Neural cell (in vitro differentiated cells): ENCODE results near the gene CABCOCO1. TPM values are rescaled to one million over a fixed set of nuclear protein-coding genes. Genes with fewer than 3 reads are reported as not detected.
"Not testable (repeated sequence)": the region's sequence is repeated elsewhere in the genome, so short reads cannot be mapped to it uniquely, and the experiment has no call there.

Experiments
- H2AFZ ChIP-seq: fragments of 200-600, 300-800 bp; sonication (generic), shearing (Covaris generic); 2 replicates; pipeline ENCODE4 v1.6.0; 2014; ENCODE audit warnings: low read depth, mild to moderate bottlenecking, antibody characterized with exemption, low read length, moderate library complexity
- H3F3A ChIP-seq: fragments of 200-600 bp; shearing (Covaris generic); 2 replicates; pipeline ENCODE4 v1.6.1; 2016; ENCODE audit warnings: mild to moderate bottlenecking, moderate library complexity, mixed read lengths, antibody characterized with exemption, low read length; ENCODE audit not compliant: insufficient read depth, poor library complexity, severe bottlenecking
- H3K27ac ChIP-seq: fragments of 200-600, 300-800 bp; sonication (generic), shearing (Covaris generic); 2 replicates; pipeline ENCODE4 v1.5.1; 2014; ENCODE audit warnings: mild to moderate bottlenecking, low read length, moderate library complexity
- H3K27me3 ChIP-seq: fragments of 300-800, 200-600 bp; sonication (generic), shearing (Covaris generic); 2 replicates; pipeline ENCODE4 v1.6.0; 2014; ENCODE audit warnings: mild to moderate bottlenecking, low read depth, low read length, moderate library complexity; ENCODE audit not compliant: insufficient read depth
- H3K36me3 ChIP-seq: fragments of 300-800, 200-600 bp; sonication (generic), shearing (Covaris generic); 2 replicates; pipeline ENCODE4 v1.5.1; 2014; ENCODE audit warnings: mild to moderate bottlenecking, antibody characterized with exemption, low read length, moderate library complexity; ENCODE audit not compliant: insufficient read depth
- H3K4me2 ChIP-seq: fragments of 300-800, 200-600 bp; sonication (generic), shearing (Covaris generic); 2 replicates; pipeline ENCODE4 v1.6.0; 2014; ENCODE audit warnings: mild to moderate bottlenecking, low read length
- H3K4me3 ChIP-seq: fragments of 300-800, 200-600 bp; sonication (generic), shearing (Covaris generic); 2 replicates; pipeline ENCODE4 v1.5.1; 2014; ENCODE audit warnings: mild to moderate bottlenecking, low read length, moderate library complexity
- H3K79me2 ChIP-seq: fragments of 200-600 bp; shearing (Covaris generic); replicated peaks from 2 replicates; pipeline ENCODE4 v1.6.0; 2014; ENCODE audit warnings: mild to moderate bottlenecking, low read length, moderate library complexity; ENCODE audit not compliant: insufficient read depth
- H3K9ac ChIP-seq: fragments of 300-800, 200-600 bp; sonication (generic), shearing (Covaris generic); 2 replicates; pipeline ENCODE4 v1.6.1; 2016; ENCODE audit warnings: mild to moderate bottlenecking, low read length, mixed read lengths
- H3K9me2 ChIP-seq: fragments of 200-600 bp; shearing (Covaris generic); 2 replicates; pipeline ENCODE4 v1.6.1; 2016; ENCODE audit warnings: mild to moderate bottlenecking, low read length, mixed read lengths; ENCODE audit not compliant: insufficient read depth
- H3K9me3 ChIP-seq: fragments of 200-600, 300-800 bp; sonication (generic), shearing (Covaris generic); 2 replicates; pipeline ENCODE4 v1.6.1; 2016; ENCODE audit warnings: mild to moderate bottlenecking, mixed run types, low read length, moderate library complexity, mixed read lengths
- H4K20me1 ChIP-seq: fragments of 200-600 bp; shearing (Covaris generic); 2 replicates; pipeline ENCODE4 v1.6.1; 2016; ENCODE audit warnings: mild to moderate bottlenecking, mixed run types; ENCODE audit not compliant: insufficient read depth
- EP300 ChIP-seq: fragments of 450-650 bp; conservative IDR thresholded peaks from 2 replicates; pipeline ENCODE4 v1.6.1; 2014; ENCODE audit warnings: antibody characterized with exemption, mild to moderate bottlenecking, moderate library complexity; ENCODE audit not compliant: poor library complexity, severe bottlenecking
- EZH2 ChIP-seq: fragments of 200-600, 300-800 bp; shearing (Covaris generic), sonication (generic); IDR thresholded peaks from 2 replicates; pipeline ENCODE4 v1.6.1; 2014; ENCODE audit warnings: antibody characterized with exemption, low read length, borderline replicate concordance, mild to moderate bottlenecking; ENCODE audit not compliant: insufficient read depth, poor library complexity, severe bottlenecking
- MXI1 ChIP-seq: fragments of 450-650 bp; conservative IDR thresholded peaks from 2 replicates; pipeline ENCODE4 v1.6.1; 2014; ENCODE audit warnings: antibody characterized with exemption, mild to moderate bottlenecking; ENCODE audit not compliant: poor library complexity, severe bottlenecking
- POLR2AphosphoS5 ChIP-seq: IDR thresholded peaks from 2 replicates; pipeline ENCODE4 v1.6.1; 2012
- RAD21 ChIP-seq: fragments of 450-650 bp; conservative IDR thresholded peaks from 2 replicates; pipeline ENCODE4 v1.6.1; 2014; ENCODE audit warnings: antibody characterized with exemption, mild to moderate bottlenecking, moderate library complexity
- SMC3 ChIP-seq: fragments of 450-650 bp; conservative IDR thresholded peaks from 2 replicates; pipeline ENCODE4 v1.6.1; 2014; ENCODE audit warnings: antibody characterized with exemption, mild to moderate bottlenecking, moderate library complexity; ENCODE audit not compliant: poor library complexity
- TAF1 ChIP-seq: IDR thresholded peaks from 2 replicates; pipeline ENCODE4 v1.6.1; 2012; ENCODE audit warnings: low read depth
- polyA plus RNA-seq: library from polyadenylated mRNA; depleted of rRNA; stranded (reverse); fragments of >200 nt; gene quantifications from 2 replicates; pipeline ENCODE4 v1.2.3, GENCODE V29; 2014
- TF ChIP-seq, protein P1 (sequence below): fragments of 450-650 bp; IDR thresholded peaks from 2 replicates; pipeline ENCODE4 v1.5.1; 2014; ENCODE audit warnings: antibody characterized with exemption, mild to moderate bottlenecking, moderate library complexity; ENCODE audit not compliant: poor library complexity, severe bottlenecking
- TF ChIP-seq, protein P2 (sequence below): IDR thresholded peaks from 2 replicates; pipeline ENCODE4 v1.6.1; 2012; ENCODE audit warnings: borderline replicate concordance

The CABCOCO1 gene
- polyA plus RNA-seq, 1 donor from 2014 or later = 0.31 TPM

DNA sequence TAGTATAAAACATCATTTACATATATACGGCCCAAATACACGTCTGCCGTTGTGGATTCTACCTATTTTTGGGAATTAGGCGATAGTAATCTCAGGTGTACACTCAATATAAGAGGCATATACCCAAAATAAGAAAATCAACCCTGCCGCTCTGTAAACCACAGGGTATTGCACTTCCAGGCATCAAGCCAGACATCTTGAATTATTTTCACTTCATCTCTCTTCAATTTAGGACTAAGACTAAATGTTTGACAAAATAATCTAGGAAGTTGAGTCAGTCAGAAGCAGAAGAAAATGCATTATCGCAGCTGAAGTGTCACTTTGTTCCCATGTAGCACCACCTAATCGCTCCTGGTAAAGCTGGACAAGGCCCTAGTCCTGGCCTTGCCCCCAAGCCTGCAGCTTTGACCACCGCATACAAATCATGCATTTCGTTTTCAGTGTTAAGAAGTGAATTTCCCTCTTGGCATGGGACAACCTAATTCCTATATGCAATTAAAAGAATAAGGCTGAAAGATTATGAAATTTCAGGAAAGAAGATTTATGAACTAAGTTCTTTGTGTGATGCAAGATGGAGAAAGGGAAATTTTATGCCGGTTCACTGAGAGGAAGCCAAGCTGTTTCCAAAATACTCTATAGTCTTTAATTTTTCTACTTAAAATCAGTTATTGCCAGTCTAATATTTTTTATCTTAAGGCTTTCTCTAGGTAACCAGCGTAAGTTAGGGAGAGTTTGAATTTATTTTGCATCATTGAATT is 26.0 kb downstream of the CABCOCO1 start:
- H3F3A ChIP-seq = no peaks in the 10 kb centered on the region
- H3K27ac ChIP-seq = no peak overlapping the region
- H3K9me3 ChIP-seq = no peaks in the 10 kb centered on the region
- no peaks in the 10 kb centered on the region for H3K9me2 ChIP-seq
- H3K4me2 ChIP-seq = no peak overlapping the region
- no peaks in the 10 kb centered on the region for H4K20me1 ChIP-seq
- no peak overlapping the region for H2AFZ ChIP-seq
- no peaks in the 10 kb centered on the region for H3K79me2 ChIP-seq
- no peak overlapping the region for H3K4me3 ChIP-seq
- TF ChIP-seq EZH2 (no peak), RAD21 (no peak), POLR2AphosphoS5 (no peak), EP300 (no peak), MXI1 (no peak), TAF1 (no peak), SMC3 (no peak)
- TF ChIP-seq, protein P1, sequence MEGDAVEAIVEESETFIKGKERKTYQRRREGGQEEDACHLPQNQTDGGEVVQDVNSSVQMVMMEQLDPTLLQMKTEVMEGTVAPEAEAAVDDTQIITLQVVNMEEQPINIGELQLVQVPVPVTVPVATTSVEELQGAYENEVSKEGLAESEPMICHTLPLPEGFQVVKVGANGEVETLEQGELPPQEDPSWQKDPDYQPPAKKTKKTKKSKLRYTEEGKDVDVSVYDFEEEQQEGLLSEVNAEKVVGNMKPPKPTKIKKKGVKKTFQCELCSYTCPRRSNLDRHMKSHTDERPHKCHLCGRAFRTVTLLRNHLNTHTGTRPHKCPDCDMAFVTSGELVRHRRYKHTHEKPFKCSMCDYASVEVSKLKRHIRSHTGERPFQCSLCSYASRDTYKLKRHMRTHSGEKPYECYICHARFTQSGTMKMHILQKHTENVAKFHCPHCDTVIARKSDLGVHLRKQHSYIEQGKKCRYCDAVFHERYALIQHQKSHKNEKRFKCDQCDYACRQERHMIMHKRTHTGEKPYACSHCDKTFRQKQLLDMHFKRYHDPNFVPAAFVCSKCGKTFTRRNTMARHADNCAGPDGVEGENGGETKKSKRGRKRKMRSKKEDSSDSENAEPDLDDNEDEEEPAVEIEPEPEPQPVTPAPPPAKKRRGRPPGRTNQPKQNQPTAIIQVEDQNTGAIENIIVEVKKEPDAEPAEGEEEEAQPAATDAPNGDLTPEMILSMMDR = no peak
- TF ChIP-seq, protein P2, sequence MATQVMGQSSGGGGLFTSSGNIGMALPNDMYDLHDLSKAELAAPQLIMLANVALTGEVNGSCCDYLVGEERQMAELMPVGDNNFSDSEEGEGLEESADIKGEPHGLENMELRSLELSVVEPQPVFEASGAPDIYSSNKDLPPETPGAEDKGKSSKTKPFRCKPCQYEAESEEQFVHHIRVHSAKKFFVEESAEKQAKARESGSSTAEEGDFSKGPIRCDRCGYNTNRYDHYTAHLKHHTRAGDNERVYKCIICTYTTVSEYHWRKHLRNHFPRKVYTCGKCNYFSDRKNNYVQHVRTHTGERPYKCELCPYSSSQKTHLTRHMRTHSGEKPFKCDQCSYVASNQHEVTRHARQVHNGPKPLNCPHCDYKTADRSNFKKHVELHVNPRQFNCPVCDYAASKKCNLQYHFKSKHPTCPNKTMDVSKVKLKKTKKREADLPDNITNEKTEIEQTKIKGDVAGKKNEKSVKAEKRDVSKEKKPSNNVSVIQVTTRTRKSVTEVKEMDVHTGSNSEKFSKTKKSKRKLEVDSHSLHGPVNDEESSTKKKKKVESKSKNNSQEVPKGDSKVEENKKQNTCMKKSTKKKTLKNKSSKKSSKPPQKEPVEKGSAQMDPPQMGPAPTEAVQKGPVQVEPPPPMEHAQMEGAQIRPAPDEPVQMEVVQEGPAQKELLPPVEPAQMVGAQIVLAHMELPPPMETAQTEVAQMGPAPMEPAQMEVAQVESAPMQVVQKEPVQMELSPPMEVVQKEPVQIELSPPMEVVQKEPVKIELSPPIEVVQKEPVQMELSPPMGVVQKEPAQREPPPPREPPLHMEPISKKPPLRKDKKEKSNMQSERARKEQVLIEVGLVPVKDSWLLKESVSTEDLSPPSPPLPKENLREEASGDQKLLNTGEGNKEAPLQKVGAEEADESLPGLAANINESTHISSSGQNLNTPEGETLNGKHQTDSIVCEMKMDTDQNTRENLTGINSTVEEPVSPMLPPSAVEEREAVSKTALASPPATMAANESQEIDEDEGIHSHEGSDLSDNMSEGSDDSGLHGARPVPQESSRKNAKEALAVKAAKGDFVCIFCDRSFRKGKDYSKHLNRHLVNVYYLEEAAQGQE = no peak
- no peak overlapping the region for H3K9ac ChIP-seq
- no peaks in the 10 kb centered on the region for H3K27me3 ChIP-seq
- H3K36me3 ChIP-seq = no peaks in the 10 kb centered on the region

DNA sequence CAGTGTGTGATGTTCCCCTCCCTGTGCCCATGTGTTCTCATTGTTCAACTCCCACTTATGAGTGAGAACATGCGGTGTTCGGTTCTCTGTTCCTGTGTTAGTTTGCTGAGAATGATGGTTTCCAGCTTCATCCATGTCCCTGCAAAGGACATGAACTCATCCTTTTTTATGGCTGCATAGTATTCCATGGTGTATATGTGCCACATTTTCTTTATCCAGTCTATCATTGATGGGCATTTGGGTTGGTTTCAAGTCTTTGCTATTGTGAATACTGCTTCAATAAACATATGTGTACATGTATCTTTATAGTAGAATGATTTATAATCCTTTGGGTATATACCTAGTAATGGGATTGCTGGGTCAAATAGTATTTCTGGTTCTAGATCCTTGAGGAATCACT is 28.9 kb downstream of the CABCOCO1 start:
- not testable (repeated sequence) for H3K9me3 ChIP-seq, H2AFZ ChIP-seq, H3K9ac ChIP-seq, H3K4me3 ChIP-seq, H3K79me2 ChIP-seq, H4K20me1 ChIP-seq, H3K36me3 ChIP-seq, H3K27ac ChIP-seq, H3K4me2 ChIP-seq, H3K9me2 ChIP-seq, H3K27me3 ChIP-seq, H3F3A ChIP-seq
